HG03280 (cell line): ENCODE results near the gene INO80E.
"Not testable (repeated sequence)": the region's sequence is repeated elsewhere in the genome, so short reads cannot be mapped to it uniquely, and the experiment has no call there.

Source experiments
- ATAC-seq: cut with Tn5 transposase; IDR thresholded peaks from one replicate; pipeline ENCODE4 v1.9.1; 2021; ENCODE audit warnings: mild to moderate bottlenecking, moderate library complexity; ENCODE audit not compliant: unreplicated experiment

Gene INO80E

GRCh38 chr16:30009085-30009862 is 13.2 kb downstream of the INO80E start:
- ATAC-seq: no peak

GRCh38 chr16:30009990-30010843 is 14.2 kb downstream of the INO80E start:
- no peak for ATAC-seq

- no peak for ATAC-seq
These were observed 15.0 kb downstream of the INO80E start, which contains the start of gene DOC2A for GRCh38 chr16:30010844-30011713. Gene DOC2A, minus strand, starts transcription at chr16:30011027. Its CDS starts 805 bp downstream, at chr16:30010222.

- ATAC-seq: no peak
These were observed 15.9 kb downstream of the INO80E start for GRCh38 chr16:30011714-30012504.

- ATAC-seq: not testable (repeated sequence)
These were observed 16.6 kb downstream of the INO80E start for GRCh38 chr16:30012598-30012997.

- ATAC-seq: not testable (repeated sequence)
These were observed 19.4 kb downstream of the INO80E start for GRCh38 chr16:30015450-30015849.

GRCh38 chr16:30016555-30017276 is 20.7 kb downstream of the INO80E start:
- ATAC-seq: no peak

- no peak for ATAC-seq
These were observed 21.2 kb downstream of the INO80E start for GRCh38 chr16:30017277-30017656.

GRCh38 chr16:30017937-30018336 is 21.9 kb downstream of the INO80E start:
- not testable (repeated sequence) for ATAC-seq

GRCh38 chr16:30018731-30019158 is 22.7 kb downstream of the INO80E start:
- no peak for ATAC-seq

- no peak for ATAC-seq
These were observed 26.8 kb downstream of the INO80E start, which contains the start of gene C16orf92 for GRCh38 chr16:30022887-30023286. Gene C16orf92, plus strand, starts transcription at chr16:30023198. Its CDS starts 143 bp downstream, at chr16:30023341.

GRCh38 chr16:30023586-30023985 is 27.5 kb downstream of the INO80E start:
- no peak for ATAC-seq

GRCh38 chr16:30024451-30024850 is 28.4 kb downstream of the INO80E start:
- no peak for ATAC-seq

- ATAC-seq: no peak
These were observed 29.1 kb downstream of the INO80E start for GRCh38 chr16:30025156-30025555.

- no peak for ATAC-seq
These were observed 29.5 kb downstream of the INO80E start for GRCh38 chr16:30025574-30025973.

GRCh38 chr16:30026449-30026848 is 30.4 kb downstream of the INO80E start:
- no peak for ATAC-seq

GRCh38 chr16:30027588-30028437 is 31.8 kb downstream of the INO80E start:
- no peak for ATAC-seq

- ATAC-seq: no peak
These were observed 32.5 kb downstream of the INO80E start for GRCh38 chr16:30028438-30029076.
